AG04450 (cell line): ENCODE measurements around the gene NCSTN. TPM values are rescaled to one million over a fixed set of nuclear protein-coding genes. Genes with fewer than 3 reads are reported as not detected.
A peak's percentile ranks its signal among the peaks of the same experiment; 100 is the strongest.

ENCODE experiments used
- CTCF ChIA-PET: fragments of 300-600, 350-600 bp; formaldehyde crosslinking; extraction: SDS; loops from one replicate; lab custom pipeline; 2022; ENCODE audit warnings: antibody characterized with exemption, inconsistent platforms; lab: Charles Lee
- POLR2A ChIA-PET: fragments of 350-600 bp; formaldehyde crosslinking; extraction: SDS; loops from one replicate; lab custom pipeline; 2021; ENCODE audit warnings: antibody characterized with exemption, inconsistent platforms; lab: Yijun Ruan, JAX
- DNase-seq: peaks from one replicate; pipeline ENCODE4 v3.0.0-alpha.2; 2011; ENCODE audit warnings: low read depth, low spot score
- H3K27ac ChIP-seq: one replicate; pipeline ENCODE4 v1.5.1; 2012; ENCODE audit warnings: low read depth, low read length, control low read depth
- H3K27me3 ChIP-seq: one replicate; pipeline ENCODE4 v1.6.0; 2012; ENCODE audit warnings: low read length; ENCODE audit not compliant: control insufficient read depth, insufficient read depth
- H3K4me3 ChIP-seq: 2 replicates; pipeline ENCODE4 v1.5.1; 2011; ENCODE audit warnings: mild to moderate bottlenecking, low read depth, low read length, control low read depth
- H3K9me3 ChIP-seq: 2 replicates; pipeline ENCODE4 v1.5.1; 2012; ENCODE audit warnings: low read length; ENCODE audit not compliant: control insufficient read depth, insufficient read depth
- CTCF ChIP-seq: IDR thresholded peaks from 2 replicates; pipeline ENCODE4 v1.5.1; 2011; ENCODE audit warnings: low read depth, low read length, control low read depth, inconsistent platforms
- polyA plus RNA-seq: library from polyadenylated mRNA; depleted of rRNA; stranded (reverse); fragments of >200 nt; gene quantifications from 2 replicates; pipeline ENCODE4 v1.2.3, GENCODE V29; 2011

NCSTN gene
- polyA plus RNA-seq, 1 experiment: 189 TPM

DNA sequence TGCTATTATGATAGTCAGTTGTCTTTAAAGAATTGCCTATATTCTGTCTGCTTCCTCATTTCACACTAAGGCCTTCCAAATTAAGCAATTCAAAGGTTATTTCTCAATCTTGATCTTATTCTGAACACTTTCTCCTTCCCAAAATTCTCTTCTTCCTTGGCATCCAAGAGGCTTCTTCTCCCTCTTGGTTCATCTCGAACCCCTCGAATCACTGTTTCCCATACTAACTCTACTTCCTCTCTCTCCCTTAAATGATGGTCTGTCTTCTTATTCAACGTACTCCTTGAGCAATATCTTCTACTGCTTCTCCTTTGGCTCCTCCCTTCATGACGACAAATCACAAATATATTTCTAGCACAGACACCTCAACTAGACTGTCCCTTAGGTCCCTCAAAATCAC, 4.6 kb upstream of the NCSTN start:
- CTCF ChIA-PET: interaction anchor here (1.2 to 2.2 kb wide), 3 partner anchors 10 to 86 kb away, joined by 3 to 9 read pairs (median 3); no protein-coding TSS in a partner anchor
- H3K27me3 ChIP-seq: no peaks in the 10 kb centered on the region
- no peak overlapping the region for H3K4me3 ChIP-seq
- no peak overlapping the region for H3K27ac ChIP-seq
- no peaks in the 10 kb centered on the region for H3K9me3 ChIP-seq
- POLR2A ChIA-PET: no interaction called here
- no peak for DNase-seq
- no peak for TF ChIP-seq CTCF

DNA sequence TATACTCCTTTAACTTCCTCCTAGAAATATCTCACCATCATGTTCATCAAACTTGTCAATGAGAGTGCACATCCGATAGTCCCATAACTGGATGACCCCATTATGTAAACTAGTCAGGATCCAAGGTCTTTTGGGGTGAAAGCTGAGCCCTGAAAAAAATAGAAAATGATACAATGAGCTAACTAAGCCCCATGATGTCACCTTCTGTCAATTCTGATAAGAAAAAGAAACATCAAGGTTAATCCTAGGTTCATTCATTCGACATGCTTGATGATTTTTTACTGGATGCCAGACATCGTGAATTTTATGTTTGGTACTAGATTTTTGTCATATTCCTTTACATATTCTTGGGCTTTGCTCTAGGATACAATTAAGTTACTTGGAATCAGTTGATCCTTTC, 3.0 kb upstream of the NCSTN start:
- ChIA-PET CTCF (interaction anchor here (1.0 to 2.2 kb wide), 5 partner anchors 12 to 147 kb away, joined by 3 to 9 read pairs (median 3); no protein-coding TSS in a partner anchor), POLR2A (no interaction called here)
- H3K9me3 ChIP-seq: no peaks in the 10 kb centered on the region
- no peak for DNase-seq
- H3K27ac ChIP-seq: no peak overlapping the region
- H3K27me3 ChIP-seq: no peaks in the 10 kb centered on the region
- no peak overlapping the region; the same call in 1 of the 2 replicates for H3K4me3 ChIP-seq
- TF ChIP-seq CTCF: no peak

DNA sequence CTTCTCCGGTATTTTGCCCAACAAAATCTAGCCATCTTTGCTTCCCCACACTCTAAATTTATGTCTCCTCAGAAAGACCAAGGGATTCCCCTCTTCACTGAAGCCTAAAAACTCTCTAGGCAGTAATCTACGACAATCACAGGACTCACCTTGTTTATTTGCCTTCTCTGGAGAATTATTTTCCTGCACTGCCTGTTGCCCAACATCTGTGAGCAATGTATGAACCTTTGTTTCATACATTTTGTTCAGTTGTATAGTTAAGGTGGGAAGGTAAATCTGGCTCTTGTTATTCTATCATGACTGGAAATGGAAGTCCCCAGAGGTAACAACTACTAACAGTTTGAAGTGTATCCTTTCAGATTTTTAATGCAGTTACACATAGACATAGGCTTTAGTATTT, 2.3 kb upstream of the NCSTN start:
- no peak for TF ChIP-seq CTCF
- POLR2A ChIA-PET: no interaction called here
- H3K4me3 ChIP-seq: peak overlapping the region; percentile 77
- no peaks in the 10 kb centered on the region for H3K9me3 ChIP-seq
- no peaks in the 10 kb centered on the region for H3K27me3 ChIP-seq
- no peak overlapping the region for H3K27ac ChIP-seq
- CTCF ChIA-PET: interaction anchor here (1.0 kb wide), 1 partner anchor 148 kb away, joined by 3 read pairs; no protein-coding TSS in a partner anchor
- DNase-seq: no peak

DNA sequence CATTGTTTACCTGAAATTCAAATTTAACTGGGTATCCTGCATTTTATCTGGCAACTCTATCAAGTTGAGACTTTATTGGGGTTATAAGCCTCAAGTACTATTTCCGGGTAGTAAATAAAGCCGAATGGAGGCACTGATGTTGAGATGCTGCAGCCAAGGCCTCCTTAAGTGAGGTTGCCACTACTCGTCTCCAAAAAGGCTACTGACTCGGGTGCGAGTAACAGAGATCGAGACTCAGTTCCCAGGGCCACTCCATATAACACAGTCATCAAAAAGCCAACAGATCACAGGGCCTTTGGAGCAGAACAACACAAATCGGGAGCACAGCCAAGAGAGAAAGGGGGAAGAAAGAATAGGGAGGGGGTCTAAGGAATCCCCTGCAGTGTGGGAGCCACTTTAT, 657 bp upstream of the NCSTN start:
- peak overlapping the region; percentile 77 for H3K4me3 ChIP-seq
- H3K27ac ChIP-seq: peak overlapping the region; percentile 92
- DNase-seq: no peak
- H3K27me3 ChIP-seq: no peaks in the 10 kb centered on the region
- no peak for TF ChIP-seq CTCF
- POLR2A ChIA-PET: interaction anchor here (0.6 kb wide), 1 partner anchor 34 kb away, joined by 3 read pairs; no protein-coding TSS in a partner anchor
- H3K9me3 ChIP-seq: no peaks in the 10 kb centered on the region
- CTCF ChIA-PET: no interaction called here

DNA sequence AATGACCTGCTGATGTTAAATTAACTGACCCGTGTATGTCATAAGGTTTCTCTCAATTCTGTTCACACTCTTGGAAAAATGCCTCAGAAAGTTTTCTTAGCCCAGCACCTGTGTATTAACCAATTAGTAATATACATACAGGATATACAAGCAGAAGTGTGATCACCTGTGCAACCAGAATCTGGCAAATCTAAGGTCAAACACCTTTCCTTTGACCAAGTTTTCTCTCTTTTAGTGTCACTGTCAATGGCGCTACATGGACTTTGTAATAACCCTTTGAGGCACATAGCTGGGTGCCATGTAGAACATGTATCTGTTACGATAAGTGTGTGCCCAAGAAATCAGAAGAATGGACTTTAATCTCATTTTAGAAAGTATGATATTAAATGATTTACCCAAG, 1.1 kb downstream of the NCSTN start:
- H3K4me3 ChIP-seq: peak overlapping the region; percentile 77
- no peak for TF ChIP-seq CTCF
- ChIA-PET POLR2A (no interaction called here), CTCF (interaction anchor here (0.5 to 4.0 kb wide), 2 partner anchors 10 to 26 kb away, joined by 5 to 23 read pairs; no protein-coding TSS in a partner anchor)
- DNase-seq: no peak
- no peaks in the 10 kb centered on the region for H3K9me3 ChIP-seq
- no peaks in the 10 kb centered on the region for H3K27me3 ChIP-seq
- no peak overlapping the region for H3K27ac ChIP-seq
